CD4-positive, alpha-beta T cell treated with Interleukin-2 at 100 ng/mL for 4 hours (primary cell): ENCODE results near the gene FBXO21.

Source experiments
- DNase-seq: peaks from one replicate; pipeline ENCODE4 v3.0.0-alpha.2; 2020; ENCODE audit warnings: low spot score

Gene FBXO21

GRCh38 chr12:117139025-117139717, 51.1 kb downstream of the FBXO21 start:
- no peak for DNase-seq

GRCh38 chr12:117134721-117135120, 55.5 kb downstream of the FBXO21 start:
- no peak for DNase-seq

- peak; percentile 25 for DNase-seq
Measured at GRCh38 chr12:117134059-117134458, 56.2 kb downstream of the FBXO21 start.

- DNase-seq: no peak
Measured at GRCh38 chr12:117130801-117131200, 59.5 kb downstream of the FBXO21 start.

- no peak for DNase-seq
Measured at GRCh38 chr12:117129391-117129790, 60.9 kb downstream of the FBXO21 start.

GRCh38 chr12:117127933-117128823, 62.1 kb downstream of the FBXO21 start:
- no peak for DNase-seq

GRCh38 chr12:117126335-117126734, 63.9 kb downstream of the FBXO21 start:
- no peak for DNase-seq

- DNase-seq: no peak
Measured at GRCh38 chr12:117125767-117126166, 64.5 kb downstream of the FBXO21 start.

GRCh38 chr12:117125272-117125613, 65.0 kb downstream of the FBXO21 start:
- no peak for DNase-seq

- DNase-seq: no peak
Measured at GRCh38 chr12:117124421-117125271, 65.6 kb downstream of the FBXO21 start.

- no peak for DNase-seq
Measured at GRCh38 chr12:117121441-117121840, 68.8 kb downstream of the FBXO21 start.

- DNase-seq: no peak
Measured at GRCh38 chr12:117120787-117121186, 69.5 kb downstream of the FBXO21 start.

GRCh38 chr12:117119592-117120198, 70.6 kb downstream of the FBXO21 start:
- peak; percentile 51 for DNase-seq

GRCh38 chr12:117118838-117119591, 71.3 kb downstream of the FBXO21 start:
- no peak for DNase-seq

GRCh38 chr12:117114784-117115183, 75.5 kb downstream of the FBXO21 start:
- no peak for DNase-seq

GRCh38 chr12:117113231-117113630, 77.0 kb downstream of the FBXO21 start:
- no peak for DNase-seq

- DNase-seq: no peak
Measured at GRCh38 chr12:117111821-117112595, 78.3 kb downstream of the FBXO21 start.

- DNase-seq: no peak
Measured at GRCh38 chr12:117111386-117111785, 78.9 kb downstream of the FBXO21 start.

- no peak for DNase-seq
Measured at GRCh38 chr12:117109943-117110635, 80.2 kb downstream of the FBXO21 start.

- peak; percentile 57 for DNase-seq
Measured at GRCh38 chr12:117105902-117106301, 84.4 kb downstream of the FBXO21 start.
